OCI-LY1 (cell line): ENCODE measurements around the gene CMAS.

Experiments used
- H2AFZ ChIP-seq: fragments of 200-600 bp; sonication (generic), shearing (Covaris generic); 2 replicates; pipeline ENCODE4 v1.6.0; 2014; ENCODE audit warnings: antibody characterized with exemption, mild to moderate bottlenecking, low read length
- H3F3A ChIP-seq: fragments of 200-600 bp; sonication (generic), shearing (Covaris generic); 2 replicates; pipeline ENCODE4 v1.6.0; 2014; ENCODE audit warnings: mild to moderate bottlenecking, antibody characterized with exemption, low read length, moderate library complexity; ENCODE audit not compliant: insufficient read depth
- H3K27ac ChIP-seq: fragments of 200-600 bp; sonication (generic); 2 replicates; pipeline ENCODE4 v1.5.1; 2014; ENCODE audit warnings: low read length, mixed run types, mild to moderate bottlenecking, low read depth; ENCODE audit not compliant: poor library complexity, severe bottlenecking
- H3K27me3 ChIP-seq: fragments of 200-600 bp; sonication (generic); 2 replicates; pipeline ENCODE4 v1.6.0; 2014; ENCODE audit warnings: antibody characterized with exemption, mild to moderate bottlenecking, low read length, moderate library complexity; ENCODE audit not compliant: insufficient read depth
- H3K36me3 ChIP-seq: fragments of 200-600 bp; sonication (generic); 2 replicates; pipeline ENCODE4 v1.6.1; 2014; ENCODE audit warnings: mild to moderate bottlenecking, antibody characterized with exemption, low read length, moderate library complexity, mixed read lengths; ENCODE audit not compliant: insufficient read depth
- H3K4me1 ChIP-seq: fragments of 200-600 bp; sonication (generic); 2 replicates; pipeline ENCODE4 v1.5.1; 2014; ENCODE audit warnings: mild to moderate bottlenecking, low read length, moderate library complexity; ENCODE audit not compliant: insufficient read depth, severe bottlenecking
- H3K4me2 ChIP-seq: fragments of 200-600 bp; sonication (generic), shearing (Covaris generic); 2 replicates; pipeline ENCODE4 v1.6.1; 2014; ENCODE audit warnings: low read length
- H3K4me3 ChIP-seq: fragments of 200-600 bp; sonication (generic); 2 replicates; pipeline ENCODE4 v1.5.1; 2014; ENCODE audit warnings: low read length, low read depth, mild to moderate bottlenecking, mixed read lengths; ENCODE audit not compliant: poor library complexity, severe bottlenecking
- H3K79me2 ChIP-seq: fragments of 200-600 bp; shearing (Covaris generic); 2 replicates; pipeline ENCODE4 v1.6.1; 2016; ENCODE audit warnings: mixed run types, low read length, mixed read lengths; ENCODE audit not compliant: insufficient read depth
- H3K9ac ChIP-seq: fragments of 200-600 bp; sonication (generic), shearing (Covaris generic); 2 replicates; pipeline ENCODE4 v1.6.1; 2014; ENCODE audit warnings: mild to moderate bottlenecking, low read length, mixed read lengths
- H3K9me2 ChIP-seq: fragments of 200-600 bp; sonication (generic), shearing (Covaris generic); 2 replicates; pipeline ENCODE4 v1.6.1; 2014; ENCODE audit warnings: low read depth, mild to moderate bottlenecking, low read length, mixed read lengths
- H3K9me3 ChIP-seq: fragments of 200-600 bp; shearing (Covaris generic); 2 replicates; pipeline ENCODE4 v1.6.1; 2014; ENCODE audit warnings: low read length, mixed read lengths
- H4K20me1 ChIP-seq: fragments of 200-600 bp; sonication (generic), shearing (Covaris generic); 2 replicates; pipeline ENCODE4 v1.6.0; 2016; ENCODE audit warnings: mild to moderate bottlenecking, low read length; ENCODE audit not compliant: insufficient read depth
- CTCF ChIP-seq: fragments of 200-600 bp; sonication (generic), shearing (Covaris generic); IDR thresholded peaks from 2 replicates; pipeline ENCODE4 v1.5.1; 2017; ENCODE audit warnings: mild to moderate bottlenecking, antibody characterized with exemption, low read length, moderate library complexity, mixed read lengths
- EZH2 ChIP-seq: fragments of 200-600 bp; sonication (generic), shearing (Covaris generic); IDR thresholded peaks from 2 replicates; pipeline ENCODE4 v1.8.0; 2017; ENCODE audit warnings: borderline replicate concordance, mixed run types, mild to moderate bottlenecking, antibody characterized with exemption, low read length, moderate library complexity, mixed read lengths

Gene CMAS

GRCh38 chr12:22029491-22029890, 16.5 kb upstream of the CMAS start:
- Histone ChIP-seq H3F3A (no peaks in the 10 kb centered on the region), H3K27me3 (no peaks in the 10 kb centered on the region), H2AFZ (no peak overlapping the region), H3K27ac (no peak overlapping the region), H4K20me1 (no peaks in the 10 kb centered on the region), H3K79me2 (no peaks in the 10 kb centered on the region), H3K4me3 (no peak overlapping the region), H3K9me2 (no peaks in the 10 kb centered on the region), H3K9ac (no peak overlapping the region), H3K36me3 (no peaks in the 10 kb centered on the region), H3K9me3 (no peaks in the 10 kb centered on the region), H3K4me2 (no peak overlapping the region), H3K4me1 (no peaks in the 10 kb centered on the region)
- TF ChIP-seq EZH2 (no peak), CTCF (no peak)

GRCh38 chr12:22029991-22030390, 16.0 kb upstream of the CMAS start:
- Histone ChIP-seq H3K9ac (no peak overlapping the region), H4K20me1 (no peaks in the 10 kb centered on the region), H2AFZ (no peak overlapping the region), H3K4me2 (no peak overlapping the region), H3K27me3 (no peaks in the 10 kb centered on the region), H3K4me1 (peaks cover 4% of the 10 kb centered on the region), H3F3A (no peaks in the 10 kb centered on the region), H3K4me3 (no peak overlapping the region), H3K36me3 (no peaks in the 10 kb centered on the region), H3K79me2 (no peaks in the 10 kb centered on the region), H3K27ac (no peak overlapping the region), H3K9me3 (no peaks in the 10 kb centered on the region), H3K9me2 (no peaks in the 10 kb centered on the region)
- TF ChIP-seq CTCF (no peak), EZH2 (no peak)

GRCh38 chr12:22032732-22033131, 13.3 kb upstream of the CMAS start:
- no peaks in the 10 kb centered on the region for H3K9me3 ChIP-seq
- H3K9ac ChIP-seq = no peak overlapping the region
- H3K4me3 ChIP-seq = no peak overlapping the region
- no peak for TF ChIP-seq CTCF
- TF ChIP-seq EZH2 = no peak
- H3K79me2 ChIP-seq = no peaks in the 10 kb centered on the region
- H3K4me2 ChIP-seq = no peak overlapping the region
- H3F3A ChIP-seq = no peaks in the 10 kb centered on the region
- H4K20me1 ChIP-seq = no peaks in the 10 kb centered on the region
- no peak overlapping the region for H2AFZ ChIP-seq
- H3K27me3 ChIP-seq = no peaks in the 10 kb centered on the region
- H3K36me3 ChIP-seq = no peaks in the 10 kb centered on the region
- peaks cover 5% of the 10 kb centered on the region for H3K4me1 ChIP-seq
- no peaks in the 10 kb centered on the region for H3K9me2 ChIP-seq
- no peak overlapping the region for H3K27ac ChIP-seq
